Left lobe of liver (tissue), 2 donors: ENCODE results near the gene LRRC8D. TPM values are rescaled to one million over a fixed set of nuclear protein-coding genes. Genes with fewer than 3 reads are reported as not detected.
"Not testable (repeated sequence)": the region's sequence is repeated elsewhere in the genome, so short reads cannot be mapped to it uniquely, and the experiment has no call there.

ENCODE experiments used
- ATAC-seq: fragments of 200-7000 bp; cut with Tn5 transposase; one replicate; pipeline ENCODE4 v1.9.1; 2020; ENCODE audit warnings: mild to moderate bottlenecking, moderate library complexity
- DNase-seq: peaks from one replicate; pipeline ENCODE4 v3.0.0-alpha.2; 2020; ENCODE audit warnings: low spot score
- total RNA-seq: library from RNA; stranded (reverse); gene quantifications from one replicate; pipeline ENCODE4 v1.2.1, GENCODE V29; 2021
- donor health status: DM: no; HTN: no; CAD: no; lungs with moderate emphysema.
- donor health status: DM: no; HTN: yes; CAD: no.

Gene LRRC8D
- total RNA-seq, 1 donor from 2014 or later = 22.1 TPM

GRCh38 chr1:89982846-89983245 lies 162.0 kb downstream of the LRRC8D start:
- not testable (repeated sequence) for ATAC-seq, DNase-seq

- not testable (repeated sequence) for ATAC-seq, DNase-seq
These were observed 163.8 kb downstream of the LRRC8D start for GRCh38 chr1:89984564-89985116.

DNA sequence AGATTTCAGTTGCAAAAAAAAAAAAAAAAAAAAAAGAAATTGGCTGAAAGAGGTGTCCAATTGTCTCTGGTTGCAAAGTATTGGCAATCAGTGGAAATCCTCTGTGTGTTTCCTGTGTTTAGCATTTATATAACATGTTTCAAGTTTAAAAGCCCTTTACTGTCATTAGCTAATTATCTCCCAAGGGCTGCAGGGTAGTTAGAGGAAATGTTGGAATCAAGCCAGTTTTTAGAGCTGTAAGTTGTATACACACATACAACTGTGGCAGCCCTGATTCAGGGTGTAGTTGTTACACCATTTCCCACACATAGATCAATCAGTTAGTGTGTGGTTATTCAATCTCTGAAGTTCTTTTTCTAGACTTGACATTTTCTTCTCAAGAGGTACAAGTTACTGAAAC lies 165.2 kb downstream of the LRRC8D start:
- ATAC-seq (no peak), DNase-seq (no peak)

Other genes with a start within 250 kb of the LRRC8D start
- 0.73 TPM for gene LRRC8C, start 187.9 kb upstream of the LRRC8D start, total RNA-seq
- gene ZNF326, start 174.1 kb downstream of the LRRC8D start, total RNA-seq = 11.2 TPM